Suprapubic skin (tissue), 4 donors: ENCODE measurements around the gene R3HDM4. TPM values are rescaled to one million over a fixed set of nuclear protein-coding genes. Genes with fewer than 3 reads are reported as not detected.

Source experiments
- DNase-seq, 2 donors: peaks; one replicate each; pipeline ENCODE4 v3.0.0-alpha.2; 2019; ENCODE audit warnings: low spot score in 2 of 2
- H3K27ac ChIP-seq: fragments of 200-600 bp; sonication (generic); one replicate; pipeline ENCODE4 v1.5.1; 2019
- H3K27me3 ChIP-seq: fragments of 200-600 bp; sonication (generic); one replicate; pipeline ENCODE4 v1.5.1; 2019
- H3K36me3 ChIP-seq: fragments of 200-600 bp; sonication (generic); one replicate; pipeline ENCODE4 v1.5.1; 2019
- H3K4me1 ChIP-seq: fragments of 200-600 bp; sonication (generic); one replicate; pipeline ENCODE4 v1.5.1; 2019
- H3K4me3 ChIP-seq: fragments of 200-600 bp; sonication (generic); one replicate; pipeline ENCODE4 v1.5.1; 2019; ENCODE audit warnings: mild to moderate bottlenecking
- H3K9me3 ChIP-seq: fragments of 200-600 bp; sonication (generic); one replicate; pipeline ENCODE4 v1.5.1; 2019
- CTCF ChIP-seq, 2 donors: fragments of 200-600 bp in 1 of 2; fragments of 450-650 bp in 1 of 2; sonication (generic) in 1 of 2; IDR thresholded peaks; one replicate each; pipeline ENCODE4 v1.5.1; 2016 to 2019; ENCODE audit warnings: antibody characterized with exemption in 2 of 2, mild to moderate bottlenecking in 1 of 2, moderate library complexity in 1 of 2
- EP300 ChIP-seq: sonication (generic); formaldehyde crosslinking; IDR thresholded peaks from one replicate; pipeline ENCODE4 v1.6.1; 2017; ENCODE audit warnings: antibody characterized with exemption
- POLR2A ChIP-seq, 2 donors: fragments of 450-650 bp; IDR thresholded peaks; one replicate each; pipeline ENCODE4 v1.6.1; 2017; ENCODE audit warnings: antibody characterized with exemption in 2 of 2, mild to moderate bottlenecking in 2 of 2, moderate library complexity in 2 of 2
- POLR2AphosphoS5 ChIP-seq, 3 donors: sonication (generic); formaldehyde crosslinking; IDR thresholded peaks; one replicate each; pipeline ENCODE4 v1.6.1; 2017; ENCODE audit warnings: antibody characterized with exemption in 3 of 3
- WGBS: methylation state at CpG from one replicate; pipeline ENCODE4 v1.1.5; 2018; 5-methylcytosine and 5-hydroxymethylcytosine counted together
- total RNA-seq, 4 donors: library from RNA; depleted of rRNA; stranded (reverse); fragments of >200 nt; gene quantifications; one replicate each; pipeline ENCODE4 v1.1.0, GENCODE V29; 2016

The R3HDM4 gene
- total RNA-seq, 4 donors from 2014 or later, result 41.3 to 58.3 (median 51.2) TPM

- no peaks in the 10 kb centered on the region for H3K27me3 ChIP-seq
- 80% methylated on average over 19 of the region's 30 CpGs for WGBS
Observed at GRCh38 chr19:900302-901111, 12.5 kb downstream of the R3HDM4 start.

GRCh38 chr19:900043-900301, 13.0 kb downstream of the R3HDM4 start:
- 80% methylated on average over 6 of the region's 15 CpGs for WGBS
- H3K36me3 ChIP-seq, result peaks cover 21% of the 10 kb centered on the region

More at GRCh38 chr19:900302-901111, 12.5 kb downstream of the R3HDM4 start:
- DNase-seq, result no peak
- Histone ChIP-seq H3K27ac (no peak overlapping the region), H3K4me1 (peaks cover 4% of the 10 kb centered on the region), H3K36me3 (peaks cover 21% of the 10 kb centered on the region), H3K4me3 (no peak overlapping the region), H3K9me3 (no peaks in the 10 kb centered on the region)
- no peak for TF ChIP-seq POLR2AphosphoS5 (IDR thresholded peaks at IDR 0.05)
- no peak for TF ChIP-seq EP300
- TF ChIP-seq POLR2A (IDR thresholded peaks at IDR 0.05), result no peak
- no peak for TF ChIP-seq CTCF (IDR thresholded peaks at IDR 0.05)

GRCh38 chr19:899336-900042, 13.5 kb downstream of the R3HDM4 start:
- TF ChIP-seq POLR2A (IDR thresholded peaks at IDR 0.05), result no peak
- no peak for TF ChIP-seq EP300
- no peak for TF ChIP-seq CTCF (IDR thresholded peaks at IDR 0.05)
- no peak for TF ChIP-seq POLR2AphosphoS5 (IDR thresholded peaks at IDR 0.05)
- peaks cover 4% of the 10 kb centered on the region for H3K4me1 ChIP-seq
- H3K4me3 ChIP-seq, result no peak overlapping the region
- peaks cover 21% of the 10 kb centered on the region for H3K36me3 ChIP-seq
- H3K27me3 ChIP-seq, result no peaks in the 10 kb centered on the region
- 94% methylated on average over 17 of the region's 32 CpGs for WGBS
- no peak for DNase-seq
- H3K27ac ChIP-seq, result no peak overlapping the region
- no peaks in the 10 kb centered on the region for H3K9me3 ChIP-seq

More at GRCh38 chr19:900043-900301, 13.0 kb downstream of the R3HDM4 start:
- Histone ChIP-seq H3K4me1 (peaks cover 4% of the 10 kb centered on the region), H3K27me3 (no peaks in the 10 kb centered on the region), H3K27ac (no peak overlapping the region), H3K4me3 (no peak overlapping the region), H3K9me3 (no peaks in the 10 kb centered on the region)
- DNase-seq, result no peak
- no peak for TF ChIP-seq CTCF (IDR thresholded peaks at IDR 0.05)
- no peak for TF ChIP-seq POLR2A (IDR thresholded peaks at IDR 0.05)
- TF ChIP-seq POLR2AphosphoS5 (IDR thresholded peaks at IDR 0.05), result no peak
- TF ChIP-seq EP300, result no peak

GRCh38 chr19:898663-899062, 14.4 kb downstream of the R3HDM4 start:
- Histone ChIP-seq H3K36me3 (peaks cover 21% of the 10 kb centered on the region), H3K27me3 (no peaks in the 10 kb centered on the region), H3K27ac (no peak overlapping the region), H3K4me3 (no peak overlapping the region), H3K9me3 (no peaks in the 10 kb centered on the region), H3K4me1 (peaks cover 7% of the 10 kb centered on the region)
- TF ChIP-seq CTCF (IDR thresholded peaks at IDR 0.05) (no peak), POLR2AphosphoS5 (IDR thresholded peaks at IDR 0.05) (no peak), POLR2A (IDR thresholded peaks at IDR 0.05) (no peak), EP300 (no peak)
- DNase-seq, result no peak
- WGBS, result 89% methylated on average over 8 of the region's 20 CpGs

DNA sequence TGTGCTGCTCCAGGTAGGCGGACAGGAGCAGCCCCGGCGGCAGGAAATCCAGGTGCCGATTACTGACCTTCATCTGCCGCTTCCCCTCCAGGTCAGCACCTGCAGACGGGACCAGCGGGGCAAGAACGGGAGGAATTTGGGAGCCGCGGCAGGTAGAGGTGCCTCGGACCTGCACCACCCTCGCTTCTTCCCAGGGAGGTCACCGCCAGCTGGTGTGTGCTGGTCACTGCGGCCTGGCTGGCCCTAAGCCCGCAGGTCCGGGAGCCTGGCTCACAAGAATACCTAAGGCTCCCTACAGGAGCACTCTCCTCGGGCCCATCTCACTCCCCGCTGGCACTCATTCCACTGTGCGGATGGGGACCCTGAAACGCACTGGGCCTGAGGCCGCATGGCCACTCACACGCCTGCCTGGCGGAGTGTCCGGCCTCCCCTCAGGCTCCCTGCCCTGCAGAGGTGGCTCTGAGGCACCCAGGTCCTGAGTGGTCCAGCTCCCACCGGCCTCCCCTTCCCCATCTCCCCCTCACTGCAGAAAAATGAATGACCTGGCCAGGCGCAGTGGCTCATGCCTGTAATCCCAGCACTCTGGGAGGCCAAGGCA, 15.5 kb downstream of the R3HDM4 start:
- TF ChIP-seq CTCF (IDR thresholded peaks at IDR 0.05), result no peak
- TF ChIP-seq POLR2AphosphoS5 (IDR thresholded peaks at IDR 0.05), result no peak
- no peak for TF ChIP-seq POLR2A (IDR thresholded peaks at IDR 0.05)
- H3K9me3 ChIP-seq, result no peaks in the 10 kb centered on the region
- H3K36me3 ChIP-seq, result peaks cover 21% of the 10 kb centered on the region
- H3K4me3 ChIP-seq, result no peak overlapping the region
- H3K27ac ChIP-seq, result no peak overlapping the region
- H3K27me3 ChIP-seq, result no peaks in the 10 kb centered on the region
- no peak for DNase-seq
- H3K4me1 ChIP-seq, result peaks cover 9% of the 10 kb centered on the region
- 90% methylated on average over 16 of the region's 26 CpGs for WGBS
